ENCODE measurements around the gene NFATC2. TPM values are rescaled to one million over a fixed set of nuclear protein-coding genes. Genes with fewer than 3 reads are reported as not detected.
"Not testable (repeated sequence)": the region's sequence is repeated elsewhere in the genome, so short reads cannot be mapped to it uniquely, and the experiment has no call there.

The NFATC2 gene
- total RNA-seq, 1 experiment from 2014 or later = 0.06 TPM

- no peak for DNase-seq (ENCODE audit: low read depth)
These were observed 68.7 kb downstream of the NFATC2 start for GRCh38 chr20:51473771-51474170.

- no peak for DNase-seq (ENCODE audit: low read depth)
These were observed 69.3 kb downstream of the NFATC2 start for GRCh38 chr20:51473256-51473655.

- DNase-seq (ENCODE audit: low read depth) = no peak
These were observed 71.6 kb downstream of the NFATC2 start for GRCh38 chr20:51470907-51471411.

GRCh38 chr20:51470499-51470820 is 72.1 kb downstream of the NFATC2 start:
- no peak for DNase-seq (ENCODE audit: low read depth)

- no peak for DNase-seq (ENCODE audit: low read depth)
These were observed 72.7 kb downstream of the NFATC2 start for GRCh38 chr20:51469578-51470498.

GRCh38 chr20:51469046-51469445 is 73.5 kb downstream of the NFATC2 start:
- DNase-seq (ENCODE audit: low read depth) = no peak

GRCh38 chr20:51468636-51469035 is 73.9 kb downstream of the NFATC2 start:
- no peak for DNase-seq (ENCODE audit: low read depth)

GRCh38 chr20:51467956-51468626 is 74.4 kb downstream of the NFATC2 start:
- DNase-seq (ENCODE audit: low read depth) = no peak

GRCh38 chr20:51463998-51464397 is 78.5 kb downstream of the NFATC2 start:
- DNase-seq (ENCODE audit: low read depth) = no peak

- DNase-seq (ENCODE audit: low read depth) = no peak
These were observed 79.0 kb downstream of the NFATC2 start for GRCh38 chr20:51463560-51463959.

- DNase-seq (ENCODE audit: low read depth) = peak; percentile 46
These were observed 79.8 kb downstream of the NFATC2 start for GRCh38 chr20:51462566-51463276.

- not testable (repeated sequence) for DNase-seq (ENCODE audit: low read depth)
These were observed 80.7 kb downstream of the NFATC2 start for GRCh38 chr20:51461846-51462245.

GRCh38 chr20:51461306-51461705 is 81.2 kb downstream of the NFATC2 start:
- DNase-seq (ENCODE audit: low read depth) = no peak

- DNase-seq (ENCODE audit: low read depth) = no peak
These were observed 81.8 kb downstream of the NFATC2 start for GRCh38 chr20:51460569-51461265.

- DNase-seq (ENCODE audit: low read depth) = no peak
These were observed 82.4 kb downstream of the NFATC2 start for GRCh38 chr20:51460163-51460562.

GRCh38 chr20:51458751-51459439 is 83.6 kb downstream of the NFATC2 start:
- DNase-seq (ENCODE audit: low read depth) = no peak

GRCh38 chr20:51457533-51457932 is 85.0 kb downstream of the NFATC2 start:
- DNase-seq (ENCODE audit: low read depth) = no peak

- DNase-seq (ENCODE audit: low read depth) = peak; percentile 95
These were observed 85.7 kb downstream of the NFATC2 start for GRCh38 chr20:51456511-51457509.

GRCh38 chr20:51454250-51454865 is 88.2 kb downstream of the NFATC2 start:
- DNase-seq (ENCODE audit: low read depth) = no peak
